Panc1 (cell line): ENCODE measurements around the gene RHEBL1.

Source experiments
- POLR2AphosphoS5 ChIP-seq: IDR thresholded peaks from 2 replicates; pipeline ENCODE4 v1.6.1; 2012; ENCODE audit warnings: mild to moderate bottlenecking, low read depth, low read length, moderate library complexity
- TCF7L2 ChIP-seq: IDR thresholded peaks from 2 replicates; pipeline ENCODE4 v1.6.1; 2011; ENCODE audit warnings: mild to moderate bottlenecking, low read depth, low read length, inconsistent platforms
- TF ChIP-seq, protein P1 (sequence below): fragments of 450-650 bp; IDR thresholded peaks from 2 replicates; pipeline ENCODE4 v1.5.1; 2017; ENCODE audit warnings: mild to moderate bottlenecking

DNA sequence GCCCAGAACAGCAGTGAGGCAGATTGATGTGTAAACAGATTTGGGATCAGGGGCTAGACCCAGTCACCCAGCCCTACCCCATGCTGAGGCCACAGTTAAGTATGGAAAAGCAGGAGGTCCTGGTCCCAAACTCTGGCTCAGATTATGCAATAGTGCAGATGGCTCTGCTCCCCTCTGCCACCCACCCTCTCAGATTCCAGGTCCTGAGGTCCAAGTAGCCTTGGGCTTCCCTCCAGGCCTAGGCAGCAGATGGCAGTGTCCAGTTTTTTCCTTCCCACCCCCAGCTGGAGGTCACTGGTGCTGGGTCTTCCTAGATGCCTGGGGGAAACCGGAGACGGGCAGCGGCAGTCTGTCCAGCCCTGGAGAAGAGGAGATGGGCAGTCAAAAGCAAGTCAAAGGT is 27.6 kb upstream of the RHEBL1 start:
- TF ChIP-seq, protein P1, sequence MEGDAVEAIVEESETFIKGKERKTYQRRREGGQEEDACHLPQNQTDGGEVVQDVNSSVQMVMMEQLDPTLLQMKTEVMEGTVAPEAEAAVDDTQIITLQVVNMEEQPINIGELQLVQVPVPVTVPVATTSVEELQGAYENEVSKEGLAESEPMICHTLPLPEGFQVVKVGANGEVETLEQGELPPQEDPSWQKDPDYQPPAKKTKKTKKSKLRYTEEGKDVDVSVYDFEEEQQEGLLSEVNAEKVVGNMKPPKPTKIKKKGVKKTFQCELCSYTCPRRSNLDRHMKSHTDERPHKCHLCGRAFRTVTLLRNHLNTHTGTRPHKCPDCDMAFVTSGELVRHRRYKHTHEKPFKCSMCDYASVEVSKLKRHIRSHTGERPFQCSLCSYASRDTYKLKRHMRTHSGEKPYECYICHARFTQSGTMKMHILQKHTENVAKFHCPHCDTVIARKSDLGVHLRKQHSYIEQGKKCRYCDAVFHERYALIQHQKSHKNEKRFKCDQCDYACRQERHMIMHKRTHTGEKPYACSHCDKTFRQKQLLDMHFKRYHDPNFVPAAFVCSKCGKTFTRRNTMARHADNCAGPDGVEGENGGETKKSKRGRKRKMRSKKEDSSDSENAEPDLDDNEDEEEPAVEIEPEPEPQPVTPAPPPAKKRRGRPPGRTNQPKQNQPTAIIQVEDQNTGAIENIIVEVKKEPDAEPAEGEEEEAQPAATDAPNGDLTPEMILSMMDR, result no peak
- no peak for TF ChIP-seq TCF7L2
- no peak for TF ChIP-seq POLR2AphosphoS5
